DOHH2 (cell line): ENCODE data around the gene MYL6.
"Not testable (repeated sequence)": the region's sequence is repeated elsewhere in the genome, so short reads cannot be mapped to it uniquely, and the experiment has no call there.

Experiments used
- H3F3A ChIP-seq: fragments of 200-600 bp; sonication (generic), shearing (Covaris generic); 2 replicates; pipeline ENCODE4 v1.6.0; 2016; ENCODE audit warnings: antibody characterized with exemption, mild to moderate bottlenecking; ENCODE audit not compliant: control insufficient read depth, insufficient read depth
- H3K27ac ChIP-seq: fragments of 200-600 bp; sonication (generic); 2 replicates; pipeline ENCODE4 v1.5.1; 2014; ENCODE audit warnings: low read depth, mild to moderate bottlenecking, low read length, moderate library complexity
- H3K27me3 ChIP-seq: fragments of 200-600 bp; sonication (generic); 2 replicates; pipeline ENCODE4 v1.6.1; 2014; ENCODE audit warnings: mild to moderate bottlenecking, low read length, mixed read lengths; ENCODE audit not compliant: control insufficient read depth
- H3K36me3 ChIP-seq: fragments of 200-600 bp; sonication (generic); 2 replicates; pipeline ENCODE4 v1.6.1; 2014; ENCODE audit warnings: mild to moderate bottlenecking, low read length, moderate library complexity, mixed read lengths; ENCODE audit not compliant: control insufficient read depth
- H3K4me1 ChIP-seq: fragments of 200-600 bp; sonication (generic); 2 replicates; pipeline ENCODE4 v1.6.1; 2014; ENCODE audit warnings: mild to moderate bottlenecking, low read length, mixed read lengths; ENCODE audit not compliant: control insufficient read depth
- H3K4me2 ChIP-seq: fragments of 200-600 bp; sonication (generic); 2 replicates; pipeline ENCODE4 v1.6.0; 2014; ENCODE audit warnings: mild to moderate bottlenecking, low read length, moderate library complexity
- H3K4me3 ChIP-seq: fragments of 200-600 bp; sonication (generic); 2 replicates; pipeline ENCODE4 v1.5.1; 2014; ENCODE audit warnings: mild to moderate bottlenecking, low read length, mixed read lengths
- H3K79me2 ChIP-seq: fragments of 200-600 bp; sonication (generic); 2 replicates; pipeline ENCODE4 v1.6.1; 2014; ENCODE audit warnings: mild to moderate bottlenecking, low read length, mixed read lengths; ENCODE audit not compliant: control insufficient read depth
- H3K9me2 ChIP-seq: fragments of 200-600 bp; sonication (generic); replicated peaks from 2 replicates; pipeline ENCODE4 v1.6.1; 2014; ENCODE audit warnings: mild to moderate bottlenecking, low read length, mixed read lengths; ENCODE audit not compliant: control insufficient read depth
- H3K9me3 ChIP-seq: fragments of 200-600 bp; sonication (generic); 2 replicates; pipeline ENCODE4 v1.6.1; 2014; ENCODE audit warnings: antibody characterized with exemption, low read length, mixed read lengths; ENCODE audit not compliant: control insufficient read depth, insufficient read depth
- H4K20me1 ChIP-seq: fragments of 200-600 bp; sonication (generic); 2 replicates; pipeline ENCODE4 v1.6.0; 2014; ENCODE audit warnings: low read depth, mild to moderate bottlenecking, antibody characterized with exemption, low read length, moderate library complexity; ENCODE audit not compliant: control insufficient read depth, insufficient read depth
- CTCF ChIP-seq: fragments of 200-600 bp; sonication (generic); IDR thresholded peaks from one replicate; pipeline ENCODE4 v1.5.1; 2014; ENCODE audit warnings: antibody characterized with exemption, mild to moderate bottlenecking, low read depth, low read length; ENCODE audit not compliant: poor library complexity, severe bottlenecking
- EZH2phosphoT487 ChIP-seq: fragments of 200-600 bp; sonication (generic); IDR thresholded peaks from 2 replicates; pipeline ENCODE4 v1.6.1; 2017; ENCODE audit warnings: borderline replicate concordance, mild to moderate bottlenecking, antibody characterized with exemption, low read length, moderate library complexity, mixed read lengths

Gene MYL6

GRCh38 chr12:56155256-56155845, 2.8 kb upstream of the MYL6 start:
- H3F3A ChIP-seq: peaks cover 3% of the 10 kb centered on the region; the same call in 1 of the 2 replicates
- no peaks in the 10 kb centered on the region for H3K9me2 ChIP-seq
- TF ChIP-seq CTCF (no peak), EZH2phosphoT487 (no peak)
- H3K4me1 ChIP-seq: peaks cover 47% of the 10 kb centered on the region
- no peak overlapping the region for H3K4me2 ChIP-seq
- H3K27ac ChIP-seq: no peak overlapping the region
- no peaks in the 10 kb centered on the region for H3K9me3 ChIP-seq
- H3K27me3 ChIP-seq: no peaks in the 10 kb centered on the region
- no peak overlapping the region for H3K4me3 ChIP-seq
- H3K79me2 ChIP-seq: peaks cover 57% of the 10 kb centered on the region
- H3K36me3 ChIP-seq: peaks cover 40% of the 10 kb centered on the region
- peaks cover 15% of the 10 kb centered on the region for H4K20me1 ChIP-seq

GRCh38 chr12:56156464-56157200, 1.5 kb upstream of the MYL6 start:
- H3K79me2 ChIP-seq: peaks cover 63% of the 10 kb centered on the region
- not testable (repeated sequence) for H3K9me3 ChIP-seq, H3K9me2 ChIP-seq, H3F3A ChIP-seq, H3K27me3 ChIP-seq
- peaks cover 15% of the 10 kb centered on the region for H4K20me1 ChIP-seq
- H3K4me1 ChIP-seq: peaks cover 44% of the 10 kb centered on the region
- H3K36me3 ChIP-seq: peaks cover 52% of the 10 kb centered on the region
- peak overlapping the region; percentile 78 for H3K27ac ChIP-seq
- H3K4me2 ChIP-seq: peak overlapping the region; percentile 77
- H3K4me3 ChIP-seq: peak overlapping the region; percentile 82

- H3K36me3 ChIP-seq: peaks cover 56% of the 10 kb centered on the region
- H3K4me3 ChIP-seq: peak overlapping the region; percentile 82
- H3K79me2 ChIP-seq: peaks cover 59% of the 10 kb centered on the region
- TF ChIP-seq EZH2phosphoT487: no peak
- peak; percentile 43 for TF ChIP-seq CTCF
- H3K27ac ChIP-seq: peak overlapping the region; percentile 78
- H3F3A ChIP-seq: peaks cover 11% of the 10 kb centered on the region
- peaks cover 46% of the 10 kb centered on the region for H3K4me1 ChIP-seq
- no peaks in the 10 kb centered on the region for H3K9me3 ChIP-seq
- H3K4me2 ChIP-seq: peak overlapping the region; percentile 77
- no peaks in the 10 kb centered on the region for H3K27me3 ChIP-seq
- no peaks in the 10 kb centered on the region for H3K9me2 ChIP-seq
- H4K20me1 ChIP-seq: peaks cover 15% of the 10 kb centered on the region
Observed at GRCh38 chr12:56157201-56158028, 744 bp upstream of the MYL6 start.
